Measurements from ENCODE around the gene SRMS. TPM values are rescaled to one million over a fixed set of nuclear protein-coding genes. Genes with fewer than 3 reads are reported as not detected.

The SRMS gene
- total and polyA plus RNA-seq, 2 of the 13 experiments (the other 11 are each of a cell fraction or from before 2014, with no cell fraction given): not detected

DNA sequence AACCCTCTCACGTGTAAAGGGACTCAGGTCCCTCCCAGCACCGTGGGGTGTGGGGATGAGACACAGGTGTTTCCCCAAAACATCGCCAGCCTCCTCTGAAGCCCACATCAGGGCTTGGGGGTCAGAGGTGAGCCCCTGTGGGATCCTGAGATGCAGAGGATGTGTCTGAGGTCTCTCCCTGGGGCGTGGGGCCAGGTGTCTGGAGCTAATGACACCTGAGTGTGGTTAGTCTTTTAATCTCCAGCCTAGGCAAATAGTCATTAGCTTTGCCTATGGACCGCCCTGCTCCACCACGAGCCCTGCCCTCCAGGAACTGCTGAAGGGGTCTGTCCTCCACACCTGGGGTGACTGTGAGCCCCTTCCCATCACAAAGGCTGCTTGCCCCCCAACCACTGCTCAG is 1.7 kb downstream of the SRMS start:
- peaks cover 42 to 83% of the 10 kb centered on the region in 2 experiments for H3K27me3 ChIP-seq (ENCODE audit: control insufficient read depth in 1 of 2, insufficient read depth in 2 of 2, low read length in 2 of 2)
- no peaks in the 10 kb centered on the region for H3K79me2 ChIP-seq (ENCODE audit: insufficient read depth, low read length)
- CTCF ChIA-PET (ENCODE audit: low intra/inter-chr PET ratio, low total read pairs): no interaction called here
- H3K27ac ChIP-seq (ENCODE audit: extremely low read length, insufficient read depth, low read length): no peak overlapping the region
- POLR2A ChIA-PET: interaction anchor here (1.1 to 1.6 kb wide), 2 partner anchors 8 to 81 kb away, joined by 3 read pairs; partner anchors contain the start of gene GMEB2
- H4K20me1 ChIP-seq (ENCODE audit: insufficient read depth, low read length): no peaks in the 10 kb centered on the region; the same call in 1 of the 2 replicates
- no peak overlapping the region for H3K9ac ChIP-seq (ENCODE audit: insufficient read depth, low read depth, low read length)
- no peaks in the 10 kb centered on the region for H3K36me3 ChIP-seq (replicated peaks in 1 of 2; ENCODE audit: control insufficient read depth in 1 of 2, insufficient read depth in 2 of 2, low read length in 2 of 2)
- no peak overlapping the region for H2AFZ ChIP-seq (ENCODE audit: low read length)
- DNase-seq (ENCODE audit: low spot score): no peak
- H3K9me3 ChIP-seq (ENCODE audit: low read length): no peaks in the 10 kb centered on the region
- intact Hi-C loops (cut with micrococcal nuclease; ENCODE audit: unreplicated experiment) (no loop called here), in situ Hi-C loops (cut with HindIII; ENCODE audit: extremely low pct_ligation_motif_present, low pct_unique_long_range_greater_than_20kb) (no loop called here)
- H3K4me1 ChIP-seq (ENCODE audit: insufficient read depth, low read length): peaks cover 20% of the 10 kb centered on the region
- H3K4me3 ChIP-seq (replicated peaks in 1 of 3; ENCODE audit: insufficient read depth in 1 of 3, low read depth in 2 of 3, low read length in 3 of 3): no peak overlapping the region
- no TSS peak for BruUV-seq (replicated peaks)
- WGBS (ENCODE audit: low lambda C conversion rate): 36% methylated on average over 5 of the region's 6 CpGs
- H3K4me2 ChIP-seq (ENCODE audit: low read depth, low read length): no peak overlapping the region
- no peak for ATAC-seq
- TF ChIP-seq RXRA (CRISPR knock-in tag; IDR thresholded peaks at IDR 0.05) (no peak), EED (CRISPR knock-in tag; IDR thresholded peaks at IDR 0.05) (peak; percentile 54; the same call in 1 of the 2 replicates)
- no peak for FAIRE-seq

- Histone ChIP-seq H3K79me2 (ENCODE audit: insufficient read depth, low read length) (no peaks in the 10 kb centered on the region), H3K36me3 (replicated peaks in 1 of 2; ENCODE audit: control insufficient read depth in 1 of 2, insufficient read depth in 2 of 2, low read length in 2 of 2) (no peaks in the 10 kb centered on the region), H3K4me3 (replicated peaks in 1 of 3; ENCODE audit: insufficient read depth in 1 of 3, low read depth in 2 of 3, low read length in 3 of 3) (no peak overlapping the region; a peak in 1 of 6 replicates), H3K27me3 (ENCODE audit: control insufficient read depth in 1 of 2, insufficient read depth in 2 of 2, low read length in 2 of 2) (peaks cover 49 to 91% of the 10 kb centered on the region in 2 experiments), H3K4me1 (ENCODE audit: insufficient read depth, low read length) (peaks cover 28% of the 10 kb centered on the region), H3K9ac (ENCODE audit: insufficient read depth, low read depth, low read length) (no peak overlapping the region), H2AFZ (ENCODE audit: low read length) (no peak overlapping the region), H3K4me2 (ENCODE audit: low read depth, low read length) (no peak overlapping the region; the same call in 1 of the 2 replicates), H3K27ac (ENCODE audit: extremely low read length, insufficient read depth, low read length) (no peak overlapping the region), H3K9me3 (ENCODE audit: low read length) (no peaks in the 10 kb centered on the region), H4K20me1 (ENCODE audit: insufficient read depth, low read length) (no peaks in the 10 kb centered on the region; the same call in 1 of the 2 replicates)
- ATAC-seq (no peak), FAIRE-seq (no peak), DNase-seq (ENCODE audit: low spot score) (no peak)
- ChIA-PET POLR2A (interaction anchor here (1.0 to 1.2 kb wide), 2 partner anchors 8 to 97 kb away, joined by 3 to 4 read pairs; no protein-coding TSS in a partner anchor), CTCF (ENCODE audit: low intra/inter-chr PET ratio, low total read pairs) (no interaction called here)
- 46% methylated on average over 17 of the region's 19 CpGs for WGBS (ENCODE audit: low lambda C conversion rate)
- BruUV-seq (replicated peaks): no TSS peak
- intact Hi-C loops (cut with micrococcal nuclease; ENCODE audit: unreplicated experiment) (no loop called here), in situ Hi-C loops (cut with HindIII; ENCODE audit: extremely low pct_ligation_motif_present, low pct_unique_long_range_greater_than_20kb) (no loop called here)
- TF ChIP-seq REPIN1 (CRISPR knock-in tag; IDR thresholded peaks at IDR 0.05; ENCODE audit: borderline replicate concordance, low read depth): no peak
- 0 out of 2 replicates have a peak, but pooled peaks have one; percentile 28 for TF ChIP-seq TRIM24 (CRISPR knock-in tag; IDR thresholded peaks at IDR 0.05)
- TF ChIP-seq CCAR2 (optimal IDR thresholded peaks at IDR 0.05; ENCODE audit: low read depth, low read length): no peak
- TF ChIP-seq KAT8 (CRISPR knock-in tag; IDR thresholded peaks at IDR 0.05): no peak
- 0 out of 2 replicates have a peak, but pooled peaks have one; percentile 1 for TF ChIP-seq PCBP1 (IDR thresholded peaks at IDR 0.05; ENCODE audit: borderline replicate concordance, low read depth, low read length)
- no peak for TF ChIP-seq STAT5B (CRISPR knock-in tag; IDR thresholded peaks at IDR 0.05)
- no peak for TF ChIP-seq HCFC1 (IDR thresholded peaks at IDR 0.05; ENCODE audit: low read depth, low read length)
- 0 out of 2 replicates have a peak, but pooled peaks have one; percentile 23 for TF ChIP-seq ZNF891 (CRISPR knock-in tag; IDR thresholded peaks at IDR 0.05)
- 0 out of 2 replicates have a peak, but pooled peaks have one; percentile 19 for TF ChIP-seq NFIB (CRISPR knock-in tag; IDR thresholded peaks at IDR 0.05; ENCODE audit: borderline replicate concordance)
- TF ChIP-seq, protein P1, sequence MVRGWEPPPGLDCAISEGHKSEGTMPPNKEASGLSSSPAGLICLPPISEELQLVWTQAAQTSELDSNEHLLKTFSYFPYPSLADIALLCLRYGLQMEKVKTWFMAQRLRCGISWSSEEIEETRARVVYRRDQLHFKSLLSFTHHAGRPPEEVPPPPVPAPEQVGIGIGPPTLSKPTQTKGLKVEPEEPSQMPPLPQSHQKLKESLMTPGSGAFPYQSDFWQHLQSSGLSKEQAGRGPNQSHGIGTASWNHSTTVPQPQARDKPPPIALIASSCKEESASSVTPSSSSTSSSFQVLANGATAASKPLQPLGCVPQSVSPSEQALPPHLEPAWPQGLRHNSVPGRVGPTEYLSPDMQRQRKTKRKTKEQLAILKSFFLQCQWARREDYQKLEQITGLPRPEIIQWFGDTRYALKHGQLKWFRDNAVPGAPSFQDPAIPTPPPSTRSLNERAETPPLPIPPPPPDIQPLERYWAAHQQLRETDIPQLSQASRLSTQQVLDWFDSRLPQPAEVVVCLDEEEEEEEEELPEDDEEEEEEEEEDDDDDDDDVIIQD (CRISPR knock-in tag; IDR thresholded peaks at IDR 0.05; ENCODE audit: low read depth): no peak
- 0 out of 2 replicates have a peak, but pooled peaks have one; percentile 19 for TF ChIP-seq ZNF563 (CRISPR knock-in tag; IDR thresholded peaks at IDR 0.05)
- no peak for TF ChIP-seq GTF2F1 (IDR thresholded peaks at IDR 0.05; ENCODE audit: low read length)
- TF ChIP-seq CC2D1A (CRISPR knock-in tag; IDR thresholded peaks at IDR 0.05): no peak
- no peak for TF ChIP-seq ZNF18 (CRISPR knock-in tag; IDR thresholded peaks at IDR 0.05; ENCODE audit: insufficient replicate concordance)
These were observed 2.5 kb downstream of the SRMS start for GRCh38 chr20:63544958-63545516.
